RWPE1 (cell line): Measurements from ENCODE around the gene GPBP1L1.

Experiments used
- CTCF ChIA-PET: fragments of 350-600 bp; sonication (Branson Sonifier 250); formaldehyde crosslinking; extraction: SDS; loops from one replicate; lab custom pipeline; 2021; lab: Yijun Ruan, JAX
- POLR2A ChIA-PET: fragments of 400-600 bp; formaldehyde crosslinking; extraction: SDS; loops from one replicate; lab custom pipeline; 2020; ENCODE audit warnings: antibody characterized with exemption; ENCODE audit not compliant: low non-redundant PET; lab: Yijun Ruan, JAX
- DNase-seq: peaks from one replicate; pipeline ENCODE4 v3.0.0; 2012; ENCODE audit warnings: low spot score
- H3K27ac ChIP-seq: fragments of 450-650 bp; 2 replicates; pipeline ENCODE4 v1.5.1; 2017
- CTCF ChIP-seq: fragments of 450-650 bp; conservative IDR thresholded peaks from 2 replicates; pipeline ENCODE4 v1.5.1; 2017; ENCODE audit warnings: low read depth, mild to moderate bottlenecking

Gene GPBP1L1

GRCh38 chr1:45669859-45670655 is 16.3 kb downstream of the GPBP1L1 start:
- CTCF ChIA-PET = no interaction called here
- TF ChIP-seq CTCF = no peak
- no peak for DNase-seq
- H3K27ac ChIP-seq = no peak overlapping the region
- POLR2A ChIA-PET = no interaction called here

DNA sequence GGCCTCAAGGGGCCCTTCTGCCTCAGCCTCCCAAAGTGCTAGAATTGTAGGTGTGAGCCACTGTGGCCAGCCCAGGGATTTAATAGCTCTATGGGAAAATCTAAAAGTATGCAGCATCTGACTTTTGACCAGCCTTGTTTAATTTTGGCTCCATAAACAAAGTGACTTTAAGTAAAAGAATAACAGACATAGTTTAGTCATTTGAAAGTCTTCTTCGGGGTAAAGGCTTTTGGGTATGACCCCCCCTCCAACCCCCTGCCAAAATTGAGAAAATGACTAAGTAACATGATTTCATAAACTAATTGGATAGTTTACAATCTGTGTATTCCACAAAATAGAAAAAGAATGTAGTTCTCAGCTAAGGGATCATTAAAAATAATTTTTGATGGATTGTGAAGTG is 17.0 kb downstream of the GPBP1L1 start:
- DNase-seq = no peak
- CTCF ChIA-PET = no interaction called here
- POLR2A ChIA-PET = no interaction called here
- H3K27ac ChIP-seq = no peak overlapping the region
- no peak for TF ChIP-seq CTCF

- ChIA-PET POLR2A (no interaction called here), CTCF (no interaction called here)
- TF ChIP-seq CTCF = no peak
- no peak overlapping the region for H3K27ac ChIP-seq
- no peak for DNase-seq
Observed at GRCh38 chr1:45668526-45668925, 17.8 kb downstream of the GPBP1L1 start.

- H3K27ac ChIP-seq = no peak overlapping the region
- TF ChIP-seq CTCF = no peak
- POLR2A ChIA-PET = no interaction called here
- no peak for DNase-seq
- CTCF ChIA-PET = no interaction called here
Observed at GRCh38 chr1:45667321-45668111, 18.8 kb downstream of the GPBP1L1 start.

- CTCF ChIA-PET = no interaction called here
- no peak overlapping the region for H3K27ac ChIP-seq
Observed at GRCh38 chr1:45666836-45667235, 19.5 kb downstream of the GPBP1L1 start.

More at GRCh38 chr1:45666836-45667235, 19.5 kb downstream of the GPBP1L1 start:
- no peak for TF ChIP-seq CTCF
- POLR2A ChIA-PET = no interaction called here
- no peak for DNase-seq
